Chondrocyte (in vitro differentiated cells): Measurements from ENCODE around the gene C10orf90. TPM values are rescaled to one million over a fixed set of nuclear protein-coding genes. Genes with fewer than 3 reads are reported as not detected.

Source experiments
- DNase-seq: peaks from one replicate; pipeline ENCODE4 v3.0.0; 2021; ENCODE audit warnings: mixed read lengths, low spot score
- H3K27ac Mint-ChIP-seq: one replicate; pipeline ENCODE4 v1.8.0; 2021; ENCODE audit warnings: mild to moderate bottlenecking, moderate library complexity, mixed read lengths; ENCODE audit not compliant: unreplicated experiment
- H3K27me3 Mint-ChIP-seq: 2 replicates; pipeline ENCODE4 v1.8.0; 2021; ENCODE audit warnings: low read depth, mixed read lengths
- H3K36me3 Mint-ChIP-seq: 2 replicates; pipeline ENCODE4 v1.8.0; 2021; ENCODE audit warnings: low read depth, mixed read lengths
- H3K4me1 Mint-ChIP-seq: 2 replicates; pipeline ENCODE4 v1.8.0; 2021; ENCODE audit warnings: low read depth, mild to moderate bottlenecking, mixed read lengths
- H3K4me3 Mint-ChIP-seq: one replicate; pipeline ENCODE4 v1.8.0; 2021; ENCODE audit warnings: mild to moderate bottlenecking, moderate library complexity, mixed read lengths; ENCODE audit not compliant: unreplicated experiment
- H3K9me3 Mint-ChIP-seq: 2 replicates; pipeline ENCODE4 v1.8.0; 2021; ENCODE audit warnings: low read depth, mixed read lengths
- total RNA-seq: library from RNA; stranded (reverse); gene quantifications from 3 replicates; pipeline ENCODE4 v1.2.1, GENCODE V29; 2021
- TF ChIP-seq, protein P1 (sequence below): fragments of 200-600 bp; sonication (generic); IDR thresholded peaks from 2 replicates; pipeline ENCODE4 v1.5.0; 2021; ENCODE audit warnings: antibody characterized with exemption, mild to moderate bottlenecking, moderate library complexity

The C10orf90 gene
- total RNA-seq, 1 donor from 2014 or later: not detected

DNA sequence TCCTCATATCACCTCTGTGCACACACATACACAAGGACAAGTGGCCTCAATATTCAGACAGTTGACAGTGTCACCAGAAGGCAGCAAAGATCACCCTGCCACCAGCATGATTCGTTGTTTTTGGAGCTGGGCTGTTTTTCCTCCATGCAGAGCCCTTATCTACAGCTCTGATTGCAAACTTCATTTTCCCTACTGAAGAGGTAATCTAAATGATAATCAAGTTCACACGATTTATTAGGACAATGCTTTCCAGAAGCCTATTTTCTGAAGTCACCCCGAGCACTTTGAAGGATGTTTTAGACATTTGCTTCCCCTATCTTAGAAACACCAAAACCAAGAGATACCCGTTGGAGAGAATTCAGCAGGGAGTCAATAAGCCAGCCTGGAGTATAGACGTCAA is 236.3 kb downstream of the C10orf90 start:
- Mint-ChIP-seq H3K4me3 (no peak overlapping the region), H3K4me1 (peaks cover 3% of the 10 kb centered on the region), H3K27ac (no peak overlapping the region), H3K36me3 (no peaks in the 10 kb centered on the region), H3K9me3 (no peaks in the 10 kb centered on the region), H3K27me3 (peaks cover 2% of the 10 kb centered on the region)
- TF ChIP-seq, protein P1, sequence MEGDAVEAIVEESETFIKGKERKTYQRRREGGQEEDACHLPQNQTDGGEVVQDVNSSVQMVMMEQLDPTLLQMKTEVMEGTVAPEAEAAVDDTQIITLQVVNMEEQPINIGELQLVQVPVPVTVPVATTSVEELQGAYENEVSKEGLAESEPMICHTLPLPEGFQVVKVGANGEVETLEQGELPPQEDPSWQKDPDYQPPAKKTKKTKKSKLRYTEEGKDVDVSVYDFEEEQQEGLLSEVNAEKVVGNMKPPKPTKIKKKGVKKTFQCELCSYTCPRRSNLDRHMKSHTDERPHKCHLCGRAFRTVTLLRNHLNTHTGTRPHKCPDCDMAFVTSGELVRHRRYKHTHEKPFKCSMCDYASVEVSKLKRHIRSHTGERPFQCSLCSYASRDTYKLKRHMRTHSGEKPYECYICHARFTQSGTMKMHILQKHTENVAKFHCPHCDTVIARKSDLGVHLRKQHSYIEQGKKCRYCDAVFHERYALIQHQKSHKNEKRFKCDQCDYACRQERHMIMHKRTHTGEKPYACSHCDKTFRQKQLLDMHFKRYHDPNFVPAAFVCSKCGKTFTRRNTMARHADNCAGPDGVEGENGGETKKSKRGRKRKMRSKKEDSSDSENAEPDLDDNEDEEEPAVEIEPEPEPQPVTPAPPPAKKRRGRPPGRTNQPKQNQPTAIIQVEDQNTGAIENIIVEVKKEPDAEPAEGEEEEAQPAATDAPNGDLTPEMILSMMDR: no peak
- no peak for DNase-seq

DNA sequence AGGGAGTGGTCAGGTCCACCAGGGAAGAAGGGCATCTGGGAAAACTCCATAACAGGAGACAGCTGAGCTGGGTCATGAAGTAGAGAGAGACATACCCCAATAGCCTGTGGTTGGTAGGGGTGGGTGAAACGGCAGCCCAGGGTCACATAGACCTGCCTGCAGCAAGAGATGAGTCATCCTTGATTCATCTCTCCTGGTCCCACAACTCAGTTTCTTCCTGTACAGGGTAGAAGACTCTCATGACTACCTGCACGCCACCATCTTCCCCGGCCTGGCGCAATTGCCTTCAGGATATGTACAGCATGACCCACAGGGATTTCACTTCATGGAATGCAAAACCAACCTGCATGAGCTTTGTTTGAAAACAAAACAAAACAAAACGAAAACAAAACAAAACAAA is 237.1 kb downstream of the C10orf90 start:
- no peaks in the 10 kb centered on the region for H3K4me1 Mint-ChIP-seq
- TF ChIP-seq, protein P1: no peak
- no peaks in the 10 kb centered on the region for H3K9me3 Mint-ChIP-seq
- H3K4me3 Mint-ChIP-seq: no peak overlapping the region
- DNase-seq: no peak
- no peaks in the 10 kb centered on the region for H3K36me3 Mint-ChIP-seq
- H3K27me3 Mint-ChIP-seq: peaks cover 2% of the 10 kb centered on the region
- H3K27ac Mint-ChIP-seq: no peak overlapping the region

DNA sequence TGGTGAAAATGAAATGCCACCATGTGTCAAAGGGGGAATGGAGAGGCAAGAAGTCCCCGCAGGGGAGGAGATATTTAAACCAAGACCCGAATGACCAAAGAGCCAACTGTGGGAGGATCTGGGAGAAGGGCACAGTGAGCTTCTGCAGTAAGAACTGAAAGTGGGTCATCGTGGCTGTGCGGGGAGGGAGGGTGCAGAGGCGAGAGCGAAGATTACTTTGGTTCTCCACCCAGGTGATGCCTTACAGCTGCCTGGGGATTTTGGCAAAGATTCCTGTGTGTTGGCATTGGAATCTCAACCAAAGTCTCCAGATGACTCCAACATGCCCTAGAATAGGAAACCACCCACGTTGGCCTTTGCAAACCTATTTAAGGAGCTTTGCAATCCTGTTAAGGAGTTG is 238.0 kb downstream of the C10orf90 start:
- Mint-ChIP-seq H3K27me3 (peaks cover 2% of the 10 kb centered on the region), H3K36me3 (no peaks in the 10 kb centered on the region), H3K4me3 (no peak overlapping the region), H3K4me1 (no peaks in the 10 kb centered on the region), H3K9me3 (no peaks in the 10 kb centered on the region), H3K27ac (no peak overlapping the region)
- DNase-seq: no peak
- TF ChIP-seq, protein P1: no peak

DNA sequence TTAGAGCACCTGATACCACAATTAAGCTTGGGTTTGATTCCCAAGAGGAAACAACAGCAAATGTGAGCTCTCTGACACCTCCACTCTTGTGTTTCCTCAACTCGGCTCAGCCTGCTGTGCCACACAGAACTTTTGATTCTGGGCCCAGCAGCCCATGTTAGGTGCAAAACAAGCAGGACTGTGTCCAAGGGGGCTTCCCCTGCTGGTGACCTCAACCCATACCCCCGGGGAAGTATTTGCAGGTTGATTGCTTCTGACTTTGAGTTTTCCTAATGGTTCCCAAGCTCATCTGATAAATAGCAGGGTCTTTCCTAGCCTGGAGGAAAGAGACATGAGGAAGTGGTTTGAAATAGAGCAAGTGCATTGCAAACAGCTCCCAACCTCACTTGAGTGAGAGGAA is 238.7 kb downstream of the C10orf90 start:
- H3K4me3 Mint-ChIP-seq: no peak overlapping the region
- DNase-seq: no peak
- TF ChIP-seq, protein P1: no peak
- no peaks in the 10 kb centered on the region for H3K4me1 Mint-ChIP-seq
- no peaks in the 10 kb centered on the region for H3K36me3 Mint-ChIP-seq
- no peaks in the 10 kb centered on the region for H3K9me3 Mint-ChIP-seq
- H3K27ac Mint-ChIP-seq: no peak overlapping the region
- H3K27me3 Mint-ChIP-seq: peaks cover 2% of the 10 kb centered on the region

DNA sequence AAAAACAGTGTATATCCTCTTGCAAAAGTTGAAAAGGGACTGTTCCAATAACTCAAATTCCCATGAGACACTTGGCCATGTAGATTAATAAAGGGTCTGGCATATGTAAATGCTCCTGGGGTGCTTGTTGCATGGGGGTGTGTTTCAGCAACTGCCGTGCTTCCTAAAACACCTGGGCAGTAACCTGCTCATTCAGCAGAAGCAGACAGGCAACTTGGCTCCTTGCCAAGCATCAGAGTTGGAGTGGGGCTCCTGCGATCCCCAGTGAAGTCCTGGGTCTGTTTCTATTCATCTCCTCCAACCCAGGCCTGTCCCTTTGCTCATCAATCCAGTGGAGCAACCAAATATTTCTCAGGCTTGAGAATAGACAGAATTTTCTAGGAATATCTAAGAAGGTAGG is 240.0 kb downstream of the C10orf90 start:
- H3K27me3 Mint-ChIP-seq: no peaks in the 10 kb centered on the region
- H3K4me3 Mint-ChIP-seq: no peak overlapping the region
- TF ChIP-seq, protein P1: no peak
- no peak overlapping the region for H3K27ac Mint-ChIP-seq
- no peaks in the 10 kb centered on the region for H3K36me3 Mint-ChIP-seq
- DNase-seq: no peak
- H3K4me1 Mint-ChIP-seq: no peaks in the 10 kb centered on the region
- H3K9me3 Mint-ChIP-seq: no peaks in the 10 kb centered on the region
